Activated CD4-positive, alpha-beta T cell treated with anti-CD3 and anti-CD28 coated beads for 36 hours (primary cell): ENCODE results near the gene MAST4. TPM values are rescaled to one million over a fixed set of nuclear protein-coding genes. Genes with fewer than 3 reads are reported as not detected.
A peak's percentile ranks its signal among the peaks of the same experiment; 100 is the strongest.

Experiments
- ATAC-seq: fragments of 200-7000 bp; cut with Tn5 transposase; one replicate; pipeline ENCODE4 v1.10.0; 2021; ENCODE audit warnings: mild to moderate bottlenecking, moderate library complexity
- CTCF ChIA-PET: fragments of 350-600 bp; sonication (Branson Sonifier 250); formaldehyde crosslinking; loops from one replicate; lab custom pipeline; 2021; ENCODE audit warnings: antibody characterized with exemption; lab: Charles Lee
- POLR2A ChIA-PET: fragments of 350-600 bp; sonication (Branson Sonifier 250); formaldehyde crosslinking; loops from one replicate; lab custom pipeline; 2021; ENCODE audit warnings: antibody characterized with exemption, inconsistent platforms; lab: Charles Lee
- DNase-seq: peaks from one replicate; pipeline ENCODE4 v3.0.0-alpha.2; 2020
- H3K27ac Mint-ChIP-seq: one replicate; pipeline ENCODE4 v1.8.0; 2021; ENCODE audit warnings: mixed read lengths
- H3K27me3 Mint-ChIP-seq: one replicate; pipeline ENCODE4 v1.8.0; 2021; ENCODE audit warnings: mixed read lengths
- H3K36me3 Mint-ChIP-seq: one replicate; pipeline ENCODE4 v1.8.0; 2021; ENCODE audit warnings: low read depth, mixed read lengths
- H3K4me1 Mint-ChIP-seq: one replicate; pipeline ENCODE4 v1.8.0; 2021; ENCODE audit warnings: mixed read lengths
- H3K4me3 Mint-ChIP-seq: one replicate; pipeline ENCODE4 v1.8.0; 2021; ENCODE audit warnings: mild to moderate bottlenecking, moderate library complexity, mixed read lengths
- H3K9me3 Mint-ChIP-seq: one replicate; pipeline ENCODE4 v1.8.0; 2021; ENCODE audit warnings: low read depth, mixed read lengths
- intact Hi-C, 2 experiments: fragments of 100-400 bp; cut with DNase I in 1 of 2; cut with micrococcal nuclease in 1 of 2; formaldehyde crosslinking; loops; one replicate each; pipeline versions ENCODE4 v1.14.2 to v1.15.1; 2022 to 2024; cut with DNase I, micrococcal nuclease
- total RNA-seq, 2 experiments: library from RNA; stranded (reverse); gene quantifications; one replicate each; pipeline ENCODE4 v1.2.3, GENCODE V29; 2021

The MAST4 gene
- total RNA-seq, 2 experiments from 2014 or later: 19.2 to 26.7 TPM

GRCh38 chr5:67047160-67047559, 451.0 kb downstream of the MAST4 start:
- Mint-ChIP-seq H3K9me3 (no peaks in the 10 kb centered on the region), H3K36me3 (peaks cover 2% of the 10 kb centered on the region), H3K27me3 (no peaks in the 10 kb centered on the region), H3K27ac (no peak overlapping the region), H3K4me3 (no peak overlapping the region), H3K4me1 (peaks cover 21% of the 10 kb centered on the region)
- POLR2A ChIA-PET: interaction anchor here (0.6 kb wide), 1 partner anchor 13 kb away, joined by 3 read pairs; no protein-coding TSS in a partner anchor
- DNase-seq (peak; percentile 7), ATAC-seq (no peak)
- intact Hi-C loops: no loop called here
- CTCF ChIA-PET: interaction anchor here (0.9 to 1.2 kb wide), 2 partner anchors 33 to 1169 kb away, joined by 3 to 5 read pairs; no protein-coding TSS in a partner anchor

GRCh38 chr5:67047616-67048015, 451.4 kb downstream of the MAST4 start:
- Mint-ChIP-seq H3K27ac (no peak overlapping the region), H3K9me3 (no peaks in the 10 kb centered on the region), H3K4me3 (no peak overlapping the region), H3K27me3 (no peaks in the 10 kb centered on the region), H3K4me1 (peaks cover 19% of the 10 kb centered on the region), H3K36me3 (peaks cover 2% of the 10 kb centered on the region)
- ATAC-seq: no peak
- intact Hi-C loops: no loop called here
- ChIA-PET POLR2A (interaction anchor here (0.6 kb wide), 1 partner anchor 12 kb away, joined by 3 read pairs; no protein-coding TSS in a partner anchor), CTCF (interaction anchor here (0.6 to 1.2 kb wide), 2 partner anchors 34 to 1361 kb away, joined by 3 read pairs; no protein-coding TSS in a partner anchor)
- DNase-seq: no peak

GRCh38 chr5:67050125-67050524, 453.9 kb downstream of the MAST4 start:
- Mint-ChIP-seq H3K4me3 (no peak overlapping the region), H3K36me3 (peaks cover 5% of the 10 kb centered on the region), H3K4me1 (peaks cover 19% of the 10 kb centered on the region), H3K9me3 (no peaks in the 10 kb centered on the region), H3K27me3 (no peaks in the 10 kb centered on the region), H3K27ac (no peak overlapping the region)
- POLR2A ChIA-PET: no interaction called here
- intact Hi-C loops: no loop called here
- CTCF ChIA-PET: interaction anchor here (1.1 to 1.8 kb wide), 4 partner anchors 11 to 45 kb away, joined by 3 to 10 read pairs (median 4); no protein-coding TSS in a partner anchor
- DNase-seq: no peak
- ATAC-seq: no peak

- no peaks in the 10 kb centered on the region for H3K9me3 Mint-ChIP-seq
- peaks cover 19% of the 10 kb centered on the region for H3K4me1 Mint-ChIP-seq
- POLR2A ChIA-PET: no interaction called here
- CTCF ChIA-PET: interaction anchor here (1.1 to 1.8 kb wide), 4 partner anchors 11 to 44 kb away, joined by 3 to 10 read pairs (median 4); no protein-coding TSS in a partner anchor
- ATAC-seq (peak; percentile 12), DNase-seq (no peak)
- H3K27me3 Mint-ChIP-seq: no peaks in the 10 kb centered on the region
- intact Hi-C loops: no loop called here
- peaks cover 7% of the 10 kb centered on the region for H3K36me3 Mint-ChIP-seq
- H3K27ac Mint-ChIP-seq: peak overlapping the region; percentile 28
- no peak overlapping the region for H3K4me3 Mint-ChIP-seq
Measured at GRCh38 chr5:67050635-67051034, 454.4 kb downstream of the MAST4 start.

- H3K9me3 Mint-ChIP-seq: no peaks in the 10 kb centered on the region
- CTCF ChIA-PET: interaction anchor here (1.1 to 1.8 kb wide), 3 partner anchors 12 to 44 kb away, joined by 3 to 10 read pairs (median 4); no protein-coding TSS in a partner anchor
- no peaks in the 10 kb centered on the region for H3K27me3 Mint-ChIP-seq
- peaks cover 19% of the 10 kb centered on the region for H3K4me1 Mint-ChIP-seq
- no peak overlapping the region for H3K27ac Mint-ChIP-seq
- POLR2A ChIA-PET: no interaction called here
- no peak overlapping the region for H3K4me3 Mint-ChIP-seq
- DNase-seq (no peak), ATAC-seq (no peak)
- intact Hi-C loops: no loop called here
- peaks cover 7% of the 10 kb centered on the region for H3K36me3 Mint-ChIP-seq
Measured at GRCh38 chr5:67051164-67051563, 455.0 kb downstream of the MAST4 start.

GRCh38 chr5:67052034-67052433, 455.8 kb downstream of the MAST4 start:
- peaks cover 19% of the 10 kb centered on the region for H3K4me1 Mint-ChIP-seq
- intact Hi-C loops: no loop called here
- H3K9me3 Mint-ChIP-seq: no peaks in the 10 kb centered on the region
- no peak overlapping the region for H3K4me3 Mint-ChIP-seq
- ChIA-PET CTCF (no interaction called here), POLR2A (no interaction called here)
- no peak for DNase-seq
- no peak overlapping the region for H3K27ac Mint-ChIP-seq
- H3K36me3 Mint-ChIP-seq: peaks cover 7% of the 10 kb centered on the region
- ATAC-seq: no peak
- H3K27me3 Mint-ChIP-seq: no peaks in the 10 kb centered on the region

- H3K27ac Mint-ChIP-seq: no peak overlapping the region
- ChIA-PET CTCF (no interaction called here), POLR2A (no interaction called here)
- no peak for ATAC-seq
- no peak overlapping the region for H3K4me3 Mint-ChIP-seq
- H3K4me1 Mint-ChIP-seq: peaks cover 19% of the 10 kb centered on the region
- H3K27me3 Mint-ChIP-seq: no peaks in the 10 kb centered on the region
- peaks cover 8% of the 10 kb centered on the region for H3K36me3 Mint-ChIP-seq
- H3K9me3 Mint-ChIP-seq: no peaks in the 10 kb centered on the region
- DNase-seq: no peak
- intact Hi-C loops: no loop called here
Measured at GRCh38 chr5:67053229-67053628, 457.0 kb downstream of the MAST4 start.

- Mint-ChIP-seq H3K9me3 (no peaks in the 10 kb centered on the region), H3K27me3 (no peaks in the 10 kb centered on the region), H3K27ac (no peak overlapping the region), H3K4me3 (no peak overlapping the region), H3K4me1 (peaks cover 17% of the 10 kb centered on the region), H3K36me3 (peaks cover 20% of the 10 kb centered on the region)
- no peak for DNase-seq
- POLR2A ChIA-PET: interaction anchor here (1.2 kb wide), 1 partner anchor 12 kb away, joined by 3 read pairs; no protein-coding TSS in a partner anchor
- no peak for ATAC-seq
- intact Hi-C loops: no loop called here
- CTCF ChIA-PET: interaction anchor here (0.7 kb wide), 1 partner anchor 77 kb away, joined by 4 read pairs; no protein-coding TSS in a partner anchor
Measured at GRCh38 chr5:67058998-67059743, 463.0 kb downstream of the MAST4 start.

GRCh38 chr5:67059744-67060490, 463.7 kb downstream of the MAST4 start:
- Mint-ChIP-seq H3K4me3 (no peak overlapping the region), H3K27me3 (no peaks in the 10 kb centered on the region), H3K36me3 (peaks cover 19% of the 10 kb centered on the region), H3K9me3 (no peaks in the 10 kb centered on the region), H3K4me1 (peaks cover 17% of the 10 kb centered on the region), H3K27ac (no peak overlapping the region)
- ATAC-seq (no peak), DNase-seq (no peak)
- intact Hi-C loops: no loop called here
- POLR2A ChIA-PET: interaction anchor here (1.2 kb wide), 1 partner anchor 13 kb away, joined by 3 read pairs; no protein-coding TSS in a partner anchor
- CTCF ChIA-PET: interaction anchor here (0.7 kb wide), 1 partner anchor 77 kb away, joined by 4 read pairs; no protein-coding TSS in a partner anchor

GRCh38 chr5:67061511-67061910, 465.3 kb downstream of the MAST4 start:
- H3K27ac Mint-ChIP-seq: no peak overlapping the region
- ChIA-PET CTCF (no interaction called here), POLR2A (no interaction called here)
- H3K4me1 Mint-ChIP-seq: peaks cover 28% of the 10 kb centered on the region
- H3K27me3 Mint-ChIP-seq: no peaks in the 10 kb centered on the region
- H3K36me3 Mint-ChIP-seq: peaks cover 17% of the 10 kb centered on the region
- H3K4me3 Mint-ChIP-seq: no peak overlapping the region
- no peaks in the 10 kb centered on the region for H3K9me3 Mint-ChIP-seq
- no peak for ATAC-seq
- intact Hi-C loops: no loop called here
- no peak for DNase-seq

- H3K4me1 Mint-ChIP-seq: peaks cover 29% of the 10 kb centered on the region
- CTCF ChIA-PET: no interaction called here
- no peak overlapping the region for H3K4me3 Mint-ChIP-seq
- peaks cover 15% of the 10 kb centered on the region for H3K36me3 Mint-ChIP-seq
- ATAC-seq (no peak), DNase-seq (no peak)
- POLR2A ChIA-PET: no interaction called here
- H3K27ac Mint-ChIP-seq: no peak overlapping the region
- no peaks in the 10 kb centered on the region for H3K9me3 Mint-ChIP-seq
- H3K27me3 Mint-ChIP-seq: no peaks in the 10 kb centered on the region
- intact Hi-C loops: no loop called here
Measured at GRCh38 chr5:67063055-67063454, 466.9 kb downstream of the MAST4 start.
